HTERT RPE-1 (cell line): ENCODE results near the gene STAC3.
"Not testable (repeated sequence)": the region's sequence is repeated elsewhere in the genome, so short reads cannot be mapped to it uniquely, and the experiment has no call there.

Experiments
- in situ Hi-C: fragments of 300-500 bp; cut with MboI; formaldehyde crosslinking; loops from 4 replicates; pipeline ENCODE4 v1.14.3; 2020; ENCODE audit warnings: low sequenced_read_pairs

The STAC3 gene

DNA sequence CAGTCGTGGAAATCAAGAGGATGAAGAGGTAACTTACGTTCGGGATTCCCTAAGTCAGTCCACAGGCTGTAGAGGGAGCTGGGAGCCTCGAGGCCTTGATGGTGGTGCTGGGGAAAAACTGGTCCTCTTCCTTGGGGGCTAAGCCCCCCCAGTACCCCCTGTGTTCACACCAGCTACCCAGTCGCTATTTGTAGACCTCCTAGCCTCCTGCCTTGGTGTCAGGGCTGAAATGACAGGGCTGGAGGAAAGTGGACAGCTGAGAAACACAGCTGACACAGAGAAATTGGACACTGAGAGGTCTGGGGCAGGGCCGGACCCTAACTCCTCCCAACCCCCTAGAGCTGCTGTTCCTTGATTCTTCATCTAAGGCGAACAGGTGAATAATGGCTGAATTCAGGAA lies at the start of gene STAC3:
Gene STAC3, minus strand, starts transcription at position 232 of the 400 bp plus-strand sequence. CDS start 1,551 bp downstream, outside the sequence.
- in situ Hi-C loops: no loop called here

GRCh38 chr12:57299514-57300016 lies 48.6 kb upstream of the STAC3 start:
- in situ Hi-C loops: no loop called here

DNA sequence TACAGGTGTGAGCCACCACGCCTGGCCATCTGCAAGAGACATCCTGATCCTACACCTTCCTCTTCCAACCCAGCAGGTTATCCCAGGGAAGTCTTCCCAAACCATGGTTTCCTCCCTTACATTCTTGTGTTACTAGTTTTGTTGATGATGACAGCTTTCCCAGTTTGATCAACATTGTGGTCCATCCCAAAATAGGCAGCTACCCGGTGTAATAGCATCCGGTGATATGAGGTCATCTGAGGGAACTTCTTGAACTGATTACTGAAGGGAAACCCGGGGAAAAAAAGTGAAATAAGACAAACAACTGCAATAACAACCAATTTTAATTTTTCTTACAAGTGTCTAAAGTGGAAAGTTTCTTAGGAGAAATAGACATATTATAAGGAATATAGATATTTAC lies 45.3 kb upstream of the STAC3 start:
- in situ Hi-C loops: no loop called here

- in situ Hi-C loops: not testable (repeated sequence)
Measured at GRCh38 chr12:57282073-57282472, 31.1 kb upstream of the STAC3 start.

DNA sequence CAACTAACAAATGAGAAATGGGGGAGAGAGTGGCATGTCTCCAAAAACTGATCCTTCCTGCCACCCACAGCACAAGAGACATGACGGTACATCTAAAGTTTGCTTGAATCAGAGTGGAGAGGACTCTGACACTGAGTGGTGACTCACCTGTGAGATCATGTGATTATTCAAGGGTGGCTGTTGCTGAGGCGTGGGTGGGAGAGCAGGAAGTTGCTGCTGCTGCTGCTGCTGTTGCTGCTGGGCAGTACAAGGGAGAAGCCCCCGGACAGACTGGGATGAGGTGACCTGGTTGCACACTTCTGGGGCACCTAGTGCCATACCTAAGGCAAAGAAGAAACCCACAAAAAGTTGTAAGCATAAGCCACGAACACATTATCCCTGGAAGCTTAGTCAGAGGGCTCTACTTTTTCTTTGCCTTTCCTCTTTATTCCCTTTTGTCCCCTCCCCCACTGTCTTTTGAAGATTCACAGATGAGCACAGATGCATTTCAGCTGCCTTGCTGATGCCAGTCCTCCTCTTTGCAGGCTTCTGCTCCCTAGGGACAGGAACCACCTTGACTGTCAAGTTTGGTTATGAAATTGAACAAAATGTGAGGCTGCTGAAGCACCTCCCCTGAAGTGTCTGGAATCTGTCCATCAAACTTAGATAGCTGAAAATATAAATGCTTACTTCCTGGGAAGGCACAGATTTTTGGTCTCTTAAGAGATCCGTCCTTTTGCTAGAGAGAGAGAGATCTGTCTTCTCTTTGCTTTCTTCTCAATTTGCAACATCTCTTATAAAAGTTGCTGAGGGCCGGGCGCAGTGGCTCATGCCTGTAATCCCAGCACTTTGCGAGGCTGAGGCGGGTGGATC lies 29.4 kb upstream of the STAC3 start:
- in situ Hi-C loops: no loop called here

- in situ Hi-C loops: no loop called here
Measured at GRCh38 chr12:57278465-57279381, 27.7 kb upstream of the STAC3 start.

- in situ Hi-C loops: no loop called here
Measured at GRCh38 chr12:57276935-57277563, 26.1 kb upstream of the STAC3 start.

GRCh38 chr12:57276233-57276632 lies 25.2 kb upstream of the STAC3 start:
- in situ Hi-C loops: not testable (repeated sequence)

- in situ Hi-C loops: no loop called here
Measured at GRCh38 chr12:57273516-57273915, 22.5 kb upstream of the STAC3 start.

GRCh38 chr12:57272337-57273151 lies 21.6 kb upstream of the STAC3 start:
- in situ Hi-C loops: no loop called here

DNA sequence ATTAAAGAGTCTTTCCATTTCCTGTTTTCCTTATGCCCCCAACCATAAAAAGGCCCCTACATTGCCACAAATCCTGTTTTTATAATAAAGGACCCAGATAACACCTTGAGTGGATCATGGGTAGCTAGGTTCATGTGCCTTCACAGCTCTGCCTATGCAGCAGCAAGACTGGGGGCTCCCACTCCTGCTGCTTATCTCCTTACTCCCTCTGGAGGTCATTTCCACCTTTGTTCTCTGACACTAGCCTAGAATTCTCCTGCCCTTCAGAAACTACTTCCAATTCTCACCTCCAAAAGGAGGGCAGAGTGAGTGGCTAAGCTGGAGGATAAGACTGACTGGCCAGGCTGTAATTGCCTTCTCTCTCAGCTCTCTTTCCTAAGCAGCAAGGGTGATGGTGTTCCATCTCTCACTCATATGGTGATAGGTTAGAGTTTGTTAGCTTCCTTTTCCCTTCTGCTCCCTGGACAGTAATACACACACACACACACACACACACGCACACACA lies 20.0 kb upstream of the STAC3 start:
- in situ Hi-C loops: no loop called here

GRCh38 chr12:57268264-57268663 lies 17.3 kb upstream of the STAC3 start:
- in situ Hi-C loops: no loop called here

DNA sequence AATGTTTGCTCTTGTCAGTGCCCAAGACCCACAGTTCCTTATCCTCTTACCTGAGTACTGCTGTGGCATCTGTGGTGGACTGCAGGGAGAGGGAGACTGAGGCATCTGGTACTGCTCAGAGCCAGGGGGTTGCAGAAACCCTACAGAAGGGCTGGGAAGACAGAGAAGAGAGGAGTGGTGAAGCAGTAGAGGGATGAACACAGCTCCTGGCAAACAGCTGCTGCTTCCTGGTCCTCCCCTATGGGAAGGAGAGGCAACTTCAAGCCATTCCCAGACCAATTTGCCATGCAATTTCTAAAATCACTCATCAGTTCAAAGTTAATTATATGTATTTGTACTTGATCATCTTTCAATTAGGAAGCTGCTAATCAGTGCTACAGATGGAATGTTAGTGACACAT lies 15.7 kb upstream of the STAC3 start:
- in situ Hi-C loops: no loop called here

DNA sequence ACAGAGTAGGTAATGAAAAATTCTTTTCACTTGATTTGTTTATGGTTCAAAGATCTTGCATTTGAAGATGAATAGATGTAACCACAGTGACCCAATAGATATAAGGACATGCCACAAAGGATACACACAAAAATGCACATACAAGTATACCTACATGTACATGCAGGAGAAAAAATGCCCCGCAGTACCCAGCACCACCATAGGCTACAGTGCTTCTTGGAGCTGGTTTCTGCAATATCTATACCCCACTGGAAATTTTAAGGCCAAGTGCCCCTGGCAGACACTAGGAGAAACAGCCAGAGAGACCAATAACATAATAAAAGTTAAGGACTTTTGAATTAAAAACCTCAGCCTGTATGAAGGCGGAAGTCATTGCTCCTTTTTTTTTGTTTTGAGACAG lies 12.1 kb upstream of the STAC3 start:
- in situ Hi-C loops: no loop called here

DNA sequence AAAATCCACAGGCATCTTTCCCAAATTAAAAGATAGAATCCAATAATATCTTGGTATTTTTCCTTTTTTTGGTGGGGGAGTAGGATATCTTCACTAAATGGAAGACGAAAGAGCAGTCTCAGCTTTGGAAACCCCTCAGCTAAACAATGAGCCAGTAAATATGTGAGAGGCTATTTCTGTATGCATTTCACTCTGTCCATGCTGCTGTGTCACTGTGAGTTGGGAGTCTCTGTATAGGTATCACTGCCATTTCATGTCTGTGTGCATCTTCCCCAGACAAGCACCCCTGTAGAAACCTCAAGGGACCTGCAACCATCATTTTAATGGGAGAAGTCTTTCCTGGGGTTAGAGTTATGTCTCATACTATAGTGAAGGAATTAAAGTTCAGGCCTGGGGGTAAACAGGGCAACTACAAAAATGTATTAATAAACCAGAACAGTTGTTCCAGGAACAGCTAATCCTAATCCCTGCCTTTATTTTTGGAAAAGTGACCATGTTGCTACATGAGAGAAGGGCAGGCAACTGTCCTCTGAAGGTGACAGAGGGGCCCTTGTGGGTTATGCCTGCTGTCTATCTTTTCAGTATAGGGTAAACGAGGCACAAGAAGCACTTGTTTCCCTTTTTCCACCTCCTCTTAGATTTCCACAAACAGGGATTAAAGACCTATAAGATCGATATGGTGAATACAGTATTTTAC lies 11.3 kb upstream of the STAC3 start:
- in situ Hi-C loops: no loop called here

GRCh38 chr12:57261428-57261865 lies 10.5 kb upstream of the STAC3 start:
- in situ Hi-C loops: no loop called here

GRCh38 chr12:57260366-57260765 lies 9.4 kb upstream of the STAC3 start:
- in situ Hi-C loops: no loop called here

- in situ Hi-C loops: no loop called here
Measured at GRCh38 chr12:57258977-57259970, 8.3 kb upstream of the STAC3 start.
